HG03442 (cell line): Measurements from ENCODE around the gene CES2.
"Not testable (repeated sequence)": the region's sequence is repeated elsewhere in the genome, so short reads cannot be mapped to it uniquely, and the experiment has no call there.

Experiments used
- ATAC-seq: cut with Tn5 transposase; IDR thresholded peaks from one replicate; pipeline ENCODE4 v1.9.1; 2021; ENCODE audit warnings: mild to moderate bottlenecking, moderate library complexity; ENCODE audit not compliant: unreplicated experiment

CES2 gene

DNA sequence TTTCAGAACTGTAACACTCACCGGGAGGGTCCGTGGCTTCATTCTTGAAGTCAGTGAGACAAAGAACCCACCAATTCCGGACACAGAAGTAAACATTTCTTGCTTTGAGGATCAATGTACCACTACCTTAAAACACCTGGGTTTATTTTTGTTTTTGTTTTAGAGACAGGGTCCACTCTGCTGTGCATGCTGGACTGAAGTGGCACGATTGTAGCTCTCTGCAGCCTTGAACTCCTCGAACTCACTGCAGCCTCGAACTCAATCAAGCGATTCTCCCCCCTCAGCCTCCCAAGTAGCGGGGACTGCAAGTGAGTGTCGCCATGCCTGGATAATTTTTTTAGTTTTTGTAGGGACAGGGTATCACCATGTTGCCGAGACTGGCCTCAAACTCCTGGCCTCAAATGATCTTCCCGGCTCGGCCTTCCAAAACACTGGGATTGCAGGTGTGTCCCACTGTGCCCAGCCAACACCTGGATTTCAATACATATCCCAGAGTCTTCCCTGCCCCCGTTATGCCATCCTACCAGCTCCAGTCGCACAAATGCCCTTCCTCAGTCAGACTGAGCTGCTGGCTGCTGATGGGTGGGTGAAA, 40.1 kb downstream of the CES2 start:
- ATAC-seq, result no peak

DNA sequence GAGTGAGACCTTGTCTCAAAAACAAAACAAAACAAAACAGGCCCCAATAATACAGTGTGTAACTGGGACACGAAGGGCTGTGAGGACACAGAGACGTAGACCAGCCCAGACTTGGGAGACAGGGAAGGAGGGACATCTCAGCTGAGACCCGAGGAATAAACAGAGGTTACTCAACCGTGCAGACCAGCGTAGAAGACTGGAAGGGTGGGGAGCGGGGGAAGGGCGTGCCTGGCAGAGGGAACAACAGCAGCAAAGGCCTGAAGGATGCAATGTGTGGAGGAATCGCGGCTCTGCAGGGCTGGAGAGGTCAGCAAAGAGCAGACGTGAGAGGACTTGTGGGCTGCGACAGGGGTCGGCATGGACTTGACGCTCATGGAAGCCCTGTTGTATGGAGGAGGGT, 41.4 kb downstream of the CES2 start:
- no peak for ATAC-seq

DNA sequence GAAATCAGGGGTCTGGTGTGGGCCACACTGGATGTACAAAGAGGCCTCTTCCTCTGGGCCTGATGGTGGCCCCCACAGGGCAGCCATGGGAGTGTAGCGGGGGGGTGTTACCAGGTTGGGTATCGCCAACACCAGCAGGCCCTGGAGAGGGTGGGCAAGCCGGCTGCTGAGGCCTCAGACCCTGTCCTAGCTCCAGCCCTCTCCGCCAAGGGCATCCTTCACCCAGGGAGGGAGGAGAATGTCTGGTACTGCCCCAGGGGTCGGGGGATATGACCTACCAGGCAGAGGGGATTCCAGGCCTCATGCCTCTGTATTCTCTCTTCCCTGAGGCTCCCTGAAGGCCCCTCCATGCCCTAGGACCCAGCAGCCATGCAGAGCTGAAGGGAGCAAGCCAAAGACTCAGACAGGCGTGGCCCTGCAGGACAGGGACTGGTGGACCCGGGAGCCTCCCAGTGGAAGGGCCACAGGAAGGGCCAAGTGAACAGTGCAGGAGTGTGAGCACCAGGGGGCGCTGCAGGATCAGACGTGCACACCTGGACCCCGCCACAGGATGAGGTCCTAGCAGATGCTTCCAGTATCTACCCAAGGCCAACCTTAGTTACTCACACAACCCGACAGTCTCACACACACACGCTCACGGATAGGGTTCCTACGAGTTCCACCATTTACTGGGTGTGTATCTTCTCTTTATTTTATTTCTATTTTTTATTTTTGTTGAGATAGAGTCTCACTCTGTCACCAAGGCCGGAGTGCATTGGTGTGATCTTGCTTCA, 42.2 kb downstream of the CES2 start:
- ATAC-seq, result peak; percentile 57

DNA sequence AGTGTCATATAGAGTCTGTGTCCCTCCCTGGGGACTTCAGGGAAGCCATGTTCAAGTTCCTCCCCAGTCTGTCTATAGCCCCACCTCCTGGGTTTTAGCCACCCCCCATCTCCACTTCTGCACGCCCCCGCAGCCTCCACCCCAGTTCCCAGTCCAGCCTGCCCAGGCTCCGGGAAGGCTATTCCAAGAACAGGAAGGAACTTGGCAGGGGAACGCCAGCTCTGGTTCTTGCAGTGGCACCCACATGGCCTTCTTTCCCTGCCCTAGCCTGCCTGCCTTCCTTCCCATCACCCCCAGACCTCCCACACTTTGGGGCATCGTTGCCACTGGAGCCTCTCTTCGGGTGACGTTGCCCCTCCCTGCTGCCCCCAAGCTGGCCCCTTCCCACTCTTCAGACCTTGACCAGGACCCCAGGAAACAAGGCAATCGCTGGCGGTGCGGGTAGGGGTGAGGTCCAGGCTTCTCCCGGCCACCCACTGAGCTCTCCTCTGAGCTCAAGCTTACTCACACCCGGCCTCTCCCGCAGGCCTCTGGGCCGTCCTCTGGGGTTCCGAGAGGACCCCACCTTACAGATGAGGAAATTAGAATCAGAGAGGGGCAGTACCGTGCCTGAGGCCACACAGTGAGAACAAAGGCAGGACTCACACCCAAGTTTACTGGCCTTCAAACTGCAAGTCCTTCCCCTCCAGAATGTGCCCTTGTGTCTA, 43.8 kb downstream of the CES2 start:
- ATAC-seq, result no peak

- no peak for ATAC-seq
These were observed 47.7 kb downstream of the CES2 start for GRCh38 chr16:66983033-66983432.

DNA sequence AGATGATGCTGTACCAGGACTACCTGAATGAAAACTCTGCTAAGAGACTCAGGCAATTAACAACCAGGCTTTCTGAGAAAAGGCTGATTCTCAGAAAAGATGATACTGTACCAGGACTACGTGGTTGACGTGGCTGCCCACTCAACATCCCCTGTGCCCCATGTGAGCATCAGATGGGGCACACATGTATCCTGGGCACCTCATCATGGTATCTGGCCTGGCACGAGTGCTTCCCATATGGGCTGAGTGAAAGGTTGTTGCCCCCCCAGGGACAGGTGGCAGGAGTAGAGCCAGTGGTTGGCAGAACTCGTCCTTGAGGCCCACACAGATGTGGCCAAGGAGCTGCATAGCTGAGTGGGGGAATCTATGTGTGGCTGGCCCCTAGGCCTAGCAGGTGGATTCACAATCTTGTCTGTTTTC, 49.6 kb downstream of the CES2 start:
- ATAC-seq, result no peak

DNA sequence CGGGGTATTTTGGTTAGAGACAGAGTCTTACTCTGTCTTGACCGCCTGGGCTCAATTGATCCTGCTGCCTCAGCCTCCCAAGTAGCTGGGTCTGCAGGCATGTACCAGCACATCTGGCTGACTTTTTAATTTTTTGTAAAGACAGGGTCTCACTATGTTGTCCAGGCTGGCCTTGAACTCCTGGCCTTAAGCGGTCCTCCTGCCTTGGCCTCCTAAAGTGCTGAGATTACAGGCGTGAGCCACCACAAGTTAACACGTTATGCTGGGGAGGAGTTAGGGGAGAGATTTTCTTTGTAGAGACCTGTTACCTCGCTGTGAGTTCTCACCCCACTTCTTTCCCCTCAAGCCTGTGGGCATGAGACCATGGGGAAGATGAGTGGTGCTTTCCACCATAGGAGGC, 51.2 kb downstream of the CES2 start:
- ATAC-seq, result no peak

DNA sequence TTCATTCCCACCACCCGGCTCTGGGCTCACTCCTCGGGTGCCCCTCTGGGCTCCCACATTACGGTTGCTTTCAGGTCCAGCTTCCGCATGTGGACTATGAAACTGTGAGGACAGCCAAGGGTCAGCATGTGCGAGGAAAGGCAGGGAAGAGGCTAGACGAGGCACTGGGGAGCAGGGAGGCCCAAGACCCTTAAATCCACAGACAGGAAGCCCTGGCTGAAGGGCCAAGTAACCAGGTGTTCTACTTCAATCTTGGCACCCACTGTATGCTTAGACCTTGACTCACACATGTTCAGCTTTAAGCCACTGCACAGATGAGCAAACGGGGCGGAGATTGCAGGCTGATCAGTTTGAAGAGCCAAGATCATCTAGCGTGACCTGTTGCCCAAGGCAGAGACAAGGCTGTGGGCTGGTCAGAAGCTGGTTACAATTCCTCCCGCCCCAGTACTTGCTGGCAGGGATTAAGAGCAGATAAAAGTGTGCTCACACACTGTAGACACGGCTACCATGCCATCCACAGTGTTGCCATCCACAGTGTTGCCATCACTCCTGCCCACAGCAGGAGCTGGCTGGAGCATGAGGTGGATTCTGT, 53.0 kb downstream of the CES2 start, which contains the start of gene CES4A:
Gene CES4A (plus strand): TSS at position 393 of the 592 bp plus-strand sequence. CDS start 184 bp downstream, at position 577.
- no peak for ATAC-seq

DNA sequence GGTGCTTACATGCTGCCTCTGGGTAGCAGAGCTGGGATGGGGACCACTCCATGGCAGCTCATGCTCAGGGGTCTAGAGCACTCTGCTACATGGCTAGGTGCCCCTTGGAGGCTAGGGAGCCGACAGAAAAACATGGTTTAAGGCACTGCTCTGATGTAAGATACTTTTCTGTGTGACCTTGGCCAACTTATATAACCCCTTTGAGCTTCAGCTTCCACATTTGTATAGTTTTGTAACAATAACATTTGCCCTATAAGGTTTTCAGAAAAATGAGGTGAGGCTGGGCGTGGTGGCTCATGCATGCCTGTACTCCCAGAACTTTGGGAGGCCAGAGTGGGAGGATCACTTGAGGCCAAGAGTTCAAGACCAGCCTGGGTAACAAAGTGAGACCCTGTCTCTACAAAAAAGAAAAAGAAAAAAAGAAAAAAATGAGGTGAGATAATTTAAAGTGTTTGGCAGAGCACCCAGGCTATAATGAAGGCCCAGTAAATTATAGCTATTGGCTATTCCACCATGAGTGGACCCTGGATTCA, 56.3 kb downstream of the CES2 start:
- no peak for ATAC-seq

DNA sequence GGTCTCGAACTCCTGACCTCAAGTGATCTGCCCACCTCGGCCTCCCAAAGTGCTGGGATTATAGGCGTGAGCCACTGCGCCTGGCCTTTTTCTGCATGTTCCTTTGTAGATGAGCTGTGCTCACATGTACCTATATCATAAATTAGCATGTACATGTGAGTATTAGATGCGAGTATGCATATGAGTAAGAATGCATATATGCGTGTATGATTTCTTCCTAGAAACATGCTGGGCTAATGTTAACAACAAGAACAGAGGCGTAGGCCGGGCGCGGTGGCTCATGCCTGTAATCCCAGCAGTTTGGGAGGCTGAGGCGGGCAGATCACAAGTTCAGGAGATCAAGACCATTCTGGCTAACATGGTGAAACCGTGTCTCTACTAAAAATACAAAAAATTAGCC, 58.2 kb downstream of the CES2 start:
- ATAC-seq, result not testable (repeated sequence)
